ENCODE measurements around the gene ZNF654.
"Not testable (repeated sequence)": the region's sequence is repeated elsewhere in the genome, so short reads cannot be mapped to it uniquely, and the experiment has no call there.

Gene ZNF654

GRCh38 chr3:88075072-88075471, 16.0 kb downstream of the ZNF654 start:
- no peak for DNase-seq

DNA sequence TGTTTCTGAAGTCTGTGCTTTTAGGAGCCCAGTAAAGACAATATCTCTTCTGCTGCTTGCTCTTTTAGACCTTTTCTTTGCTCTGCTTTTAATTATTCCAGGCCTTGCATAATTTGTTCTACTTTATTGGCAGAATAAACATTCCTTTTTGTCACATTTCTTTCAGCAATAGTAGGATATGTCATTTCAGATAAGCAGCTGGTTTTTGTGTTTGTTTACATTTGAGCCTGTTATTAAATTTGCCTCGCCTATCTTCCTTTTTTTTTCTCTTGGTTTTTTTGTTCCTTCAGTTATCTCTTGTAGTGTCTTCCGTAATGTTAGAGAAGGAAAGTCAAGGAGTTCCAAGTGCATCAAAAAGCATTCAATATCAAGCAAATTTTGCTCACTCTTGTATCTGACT, 16.4 kb downstream of the ZNF654 start:
- DNase-seq, result no peak

DNA sequence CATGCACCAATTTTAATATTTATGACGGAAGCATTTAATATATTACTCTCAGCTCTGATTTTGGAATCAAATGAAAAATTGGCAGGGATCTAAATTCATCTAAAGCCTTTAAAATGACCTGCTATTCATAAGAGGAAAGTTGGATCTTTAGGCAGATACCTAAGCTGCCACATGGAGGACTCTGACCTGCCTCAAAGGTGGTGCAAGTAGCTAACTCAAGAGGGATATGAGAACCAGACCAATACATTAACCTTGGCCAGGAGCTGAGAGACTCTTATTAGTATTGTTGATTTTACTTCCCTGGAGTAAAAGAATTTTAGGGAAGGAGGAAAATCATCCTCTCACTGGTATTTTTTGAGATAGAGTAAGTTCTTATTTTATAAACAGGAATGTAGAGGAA, 17.7 kb downstream of the ZNF654 start:
- no peak for DNase-seq

DNA sequence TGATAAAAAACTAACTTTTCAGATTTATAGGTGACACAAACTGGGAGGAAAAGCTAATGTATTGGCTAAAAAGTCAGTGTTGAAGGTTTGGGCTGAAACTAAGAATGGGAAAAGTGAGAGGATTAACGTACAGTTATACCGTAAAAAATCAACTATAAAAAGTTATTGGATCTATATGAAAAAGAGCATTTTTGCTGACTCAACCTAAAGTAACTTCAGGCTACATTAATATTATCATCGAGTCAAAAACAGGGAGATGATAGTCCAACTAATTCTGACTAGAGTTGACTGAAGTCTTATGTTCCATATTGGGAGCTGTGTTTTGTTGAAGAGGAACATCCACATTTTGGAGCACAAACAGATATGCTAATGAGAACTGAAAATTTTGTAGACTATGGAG, 19.9 kb downstream of the ZNF654 start:
- no peak for DNase-seq

DNA sequence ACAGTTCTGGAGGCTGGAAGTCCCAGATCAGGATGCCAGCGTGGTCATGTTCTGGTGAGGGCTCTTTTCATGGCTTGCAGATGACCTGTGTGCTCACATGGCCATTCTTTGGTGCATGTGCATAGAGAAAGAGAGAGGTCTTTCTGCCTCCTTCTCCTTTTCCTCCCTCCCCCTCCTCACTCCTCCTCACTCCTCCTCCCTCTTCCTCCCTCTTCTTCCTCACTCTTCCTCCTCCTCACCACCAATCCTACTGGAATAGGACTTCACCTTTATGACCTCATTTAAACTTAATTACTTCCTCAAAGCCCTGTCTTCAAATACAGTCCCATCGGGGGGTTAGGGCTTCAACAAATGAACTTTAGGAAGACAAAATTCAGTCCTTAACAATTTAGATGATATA, 23.8 kb downstream of the ZNF654 start:
- no peak for DNase-seq

DNA sequence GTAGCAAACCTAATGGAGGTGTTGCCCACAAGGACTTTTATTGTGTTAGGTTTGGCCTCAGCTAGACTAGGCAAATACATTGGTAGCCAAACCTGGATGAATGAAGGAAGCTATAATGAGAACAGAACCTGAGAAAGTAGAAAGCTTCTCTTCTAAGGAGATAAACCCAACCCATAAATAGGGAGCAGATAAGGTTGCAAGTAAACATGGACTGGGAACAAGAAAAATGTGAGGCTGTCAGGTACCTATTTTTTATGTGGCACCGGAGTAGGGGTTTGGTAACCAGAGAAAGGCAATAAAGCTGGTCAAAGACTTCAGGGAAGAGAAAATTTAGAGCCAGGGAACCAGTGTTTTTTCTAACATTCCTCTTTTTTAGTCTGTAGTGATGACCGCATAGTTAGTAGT, 25.0 kb downstream of the ZNF654 start:
- no peak for DNase-seq

GRCh38 chr3:88090681-88091080, 31.6 kb downstream of the ZNF654 start:
- no peak for DNase-seq

GRCh38 chr3:88092270-88092669, 33.2 kb downstream of the ZNF654 start:
- no peak for DNase-seq

DNA sequence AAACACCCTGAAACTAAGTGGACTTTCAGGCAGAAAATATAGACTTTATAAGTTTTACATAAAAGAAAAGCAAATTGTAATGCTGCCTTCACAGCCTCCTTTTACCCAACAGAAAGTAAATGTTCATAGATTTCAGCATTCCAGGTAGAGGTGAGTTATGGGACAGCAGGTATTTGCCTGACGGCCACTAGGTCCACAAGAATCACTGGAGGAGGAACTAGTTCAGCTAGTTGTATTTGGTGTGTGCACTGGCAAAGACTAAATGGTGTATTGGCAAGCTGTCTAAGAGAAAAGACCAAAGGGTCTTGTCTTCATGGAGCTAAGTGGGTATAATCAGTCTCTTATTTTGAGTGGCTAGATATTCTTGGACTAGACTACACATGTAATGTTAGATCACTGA, 34.2 kb downstream of the ZNF654 start:
- DNase-seq, result no peak

- no peak for DNase-seq
Observed at GRCh38 chr3:88101142-88101541, 42.1 kb downstream of the ZNF654 start.

DNA sequence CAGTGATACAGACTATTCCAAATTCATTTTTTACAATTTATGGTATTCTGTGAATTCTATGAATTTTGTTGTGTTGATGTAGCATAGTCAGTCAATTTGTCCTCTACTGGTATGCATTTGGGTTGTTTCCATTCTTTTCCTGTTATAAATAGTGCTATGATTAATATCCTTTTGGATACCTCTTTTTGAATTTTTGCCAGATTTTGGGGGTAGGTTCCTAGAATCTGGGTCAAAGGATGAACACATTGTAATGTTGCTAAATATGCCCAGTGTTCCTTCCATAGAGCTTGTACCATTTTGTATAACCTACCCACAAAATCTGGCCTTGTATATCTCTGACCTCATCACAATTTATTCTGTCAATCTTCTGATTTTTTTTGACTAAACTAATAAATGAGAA, 46.3 kb downstream of the ZNF654 start:
- no peak for DNase-seq

DNA sequence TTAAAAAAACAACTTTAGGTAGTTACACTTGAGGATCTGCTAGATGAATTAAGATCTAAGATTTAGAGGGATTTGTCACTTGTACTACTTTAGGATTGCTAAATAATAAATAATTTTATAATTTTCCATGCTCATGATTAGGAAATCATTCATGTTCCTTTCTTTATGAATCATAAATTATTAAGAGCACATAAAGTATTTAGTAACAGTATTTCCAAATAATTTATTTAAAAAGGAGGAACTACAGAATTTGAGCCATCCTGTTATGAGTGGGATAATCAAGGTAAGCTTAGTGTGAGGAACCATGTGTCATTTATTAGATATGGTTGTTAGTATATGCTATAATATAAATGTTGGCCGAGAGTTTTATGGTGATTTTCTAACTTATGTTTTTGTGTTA, 53.2 kb downstream of the ZNF654 start:
- DNase-seq, result no peak

DNA sequence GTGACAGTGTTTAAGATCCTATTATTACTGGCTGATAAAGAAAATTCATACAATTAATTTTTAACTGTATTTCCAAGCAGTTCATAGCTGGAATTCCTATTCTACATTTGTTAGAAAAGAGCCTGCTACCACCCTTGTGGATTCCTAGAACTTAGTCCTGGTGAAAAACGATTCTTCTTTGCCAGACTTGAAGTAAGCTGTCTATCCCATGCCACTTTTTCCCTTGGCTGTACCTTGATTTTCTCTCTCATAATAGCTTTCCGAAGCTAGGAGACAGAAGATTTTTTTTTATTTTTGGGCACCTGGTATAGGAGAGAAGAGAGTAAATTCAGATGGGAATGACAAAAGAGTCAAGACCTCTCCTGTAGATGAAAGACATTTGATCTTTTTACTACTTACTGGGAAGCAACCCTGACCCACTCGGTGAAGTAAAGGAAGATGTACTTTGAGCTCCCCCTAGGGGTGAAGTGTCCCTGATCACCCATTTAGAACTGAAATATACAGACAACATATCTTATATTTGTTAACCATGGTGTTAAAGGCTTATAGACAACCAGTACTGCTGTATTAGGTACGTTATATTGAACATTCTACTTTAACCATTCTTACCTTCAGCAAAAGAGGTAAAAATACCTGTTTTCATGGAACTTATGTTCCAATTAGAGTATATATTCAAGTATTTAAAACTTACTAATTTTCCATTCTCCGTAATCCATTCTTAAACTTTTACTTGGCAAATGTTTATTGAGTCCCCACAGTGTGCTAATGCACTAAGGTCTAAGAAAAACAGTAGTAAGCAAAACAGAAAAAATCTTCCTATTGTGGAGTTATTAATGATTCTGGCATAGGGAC, 54.5 kb downstream of the ZNF654 start:
- DNase-seq, result peak; percentile 78

DNA sequence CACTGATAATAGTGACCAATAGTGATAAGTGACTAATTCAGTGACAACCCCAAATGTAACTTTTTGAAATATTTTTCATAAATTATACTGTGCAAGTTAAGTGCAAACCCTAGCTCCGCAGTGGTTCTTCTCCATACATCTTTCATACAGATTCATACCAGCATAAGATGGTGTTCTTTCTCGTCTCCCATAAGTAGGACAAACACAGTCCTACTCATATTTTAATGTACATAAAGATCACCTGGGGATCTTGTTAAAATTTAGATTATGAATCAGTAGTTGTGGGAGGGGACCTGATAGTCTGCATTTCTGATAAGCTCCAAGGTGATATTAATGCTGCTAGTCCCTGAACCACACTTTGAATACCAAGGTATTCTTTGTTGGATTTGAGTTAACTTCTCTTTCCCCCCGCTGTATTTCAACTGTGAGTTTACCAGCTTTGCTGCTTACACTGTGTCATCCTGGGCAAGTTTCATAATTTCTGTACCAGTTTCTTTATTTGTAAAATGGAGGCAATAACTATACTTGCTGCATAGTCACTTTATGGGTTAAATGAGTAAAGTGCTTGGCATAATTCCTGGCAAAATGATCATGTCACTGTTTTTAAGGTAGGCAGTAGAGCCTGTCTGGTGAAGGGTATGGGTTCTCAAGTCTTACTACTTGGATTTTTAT, 56.0 kb downstream of the ZNF654 start:
- peak; percentile 78 for DNase-seq

DNA sequence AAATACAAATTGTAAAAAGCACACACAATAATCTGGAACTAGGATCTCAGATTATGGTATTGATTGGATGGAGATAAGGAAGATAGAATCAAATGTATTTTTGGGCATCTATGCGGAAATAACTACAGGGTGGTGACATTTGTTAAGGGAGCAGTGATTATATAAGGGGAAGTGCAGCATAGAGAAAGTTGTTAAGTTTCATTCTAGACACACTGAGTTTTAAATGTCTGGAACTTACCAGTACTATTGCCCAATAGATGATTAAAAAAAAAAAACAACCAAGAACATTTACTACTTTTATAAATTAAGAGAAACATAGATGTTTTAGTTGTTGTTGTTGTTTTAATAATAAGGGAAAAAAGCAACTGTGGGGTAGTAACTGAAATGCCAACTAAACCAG, 58.6 kb downstream of the ZNF654 start:
- DNase-seq, result no peak

GRCh38 chr3:88118603-88119002, 59.5 kb downstream of the ZNF654 start:
- DNase-seq, result not testable (repeated sequence)

DNA sequence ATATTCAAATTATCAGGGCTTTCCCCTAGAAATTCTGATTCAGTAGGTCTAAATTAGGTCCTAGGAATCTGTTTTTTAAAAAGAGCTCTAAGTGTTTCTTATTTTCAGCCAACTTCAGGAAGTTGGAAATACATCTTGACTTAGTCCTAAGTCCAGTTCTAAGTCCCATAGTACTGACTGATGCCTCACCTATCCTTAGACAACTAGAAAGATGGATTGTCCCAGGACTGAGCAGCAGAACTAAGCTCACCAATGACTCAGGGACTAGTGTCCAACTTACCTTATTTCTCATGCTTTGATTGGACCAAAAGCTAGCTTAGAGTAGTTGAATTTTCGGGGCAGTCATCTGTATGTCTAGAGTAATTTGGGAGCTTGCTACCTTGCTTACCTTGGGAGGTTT, 64.5 kb downstream of the ZNF654 start:
- no peak for DNase-seq

- no peak for DNase-seq
Observed at GRCh38 chr3:88131695-88132094, 72.6 kb downstream of the ZNF654 start.

DNA sequence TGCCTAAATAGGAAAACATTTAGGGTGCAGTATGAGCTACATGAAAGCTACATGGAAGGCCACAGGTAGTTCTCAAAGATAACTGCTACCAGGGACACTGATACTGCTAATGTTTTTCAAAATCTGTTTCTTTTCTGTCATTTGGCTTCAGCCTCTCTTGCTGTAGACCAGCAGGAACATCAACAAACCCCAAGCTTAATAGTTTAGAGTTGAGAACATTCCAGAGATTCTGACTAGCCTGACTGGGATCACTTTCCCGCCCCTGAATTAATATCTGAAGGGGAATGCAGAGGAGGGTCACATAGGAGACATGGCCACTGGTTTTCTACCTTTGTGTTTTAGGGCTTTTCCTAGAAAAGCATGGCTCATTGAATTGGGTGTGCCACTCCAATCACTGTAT, 73.8 kb downstream of the ZNF654 start:
- DNase-seq, result no peak

- no peak for DNase-seq
Observed at GRCh38 chr3:88133711-88134263, 74.7 kb downstream of the ZNF654 start.

DNA sequence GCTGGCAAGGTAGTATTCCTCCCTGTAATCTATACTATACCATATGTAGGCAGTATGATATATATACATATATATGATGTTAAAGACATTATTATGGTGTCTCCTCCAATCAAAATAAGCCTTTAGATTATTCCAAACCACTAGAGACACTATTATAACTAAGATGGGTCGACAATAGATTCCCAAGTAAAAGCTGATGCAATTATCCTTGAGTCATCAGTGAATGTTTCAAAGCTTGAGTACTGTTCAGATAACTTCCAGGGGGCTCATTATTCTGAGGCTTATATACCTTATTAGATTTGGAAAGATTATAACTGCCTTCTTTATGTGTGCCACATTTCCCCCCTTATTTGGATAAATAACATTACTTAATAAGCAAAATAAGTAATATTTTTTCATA, 78.8 kb downstream of the ZNF654 start:
- no peak for DNase-seq

- DNase-seq, result no peak
Observed at GRCh38 chr3:88141458-88142083, 82.5 kb downstream of the ZNF654 start.

- peak; percentile 28 for DNase-seq
Observed at GRCh38 chr3:88142094-88142624, 83.1 kb downstream of the ZNF654 start.

GRCh38 chr3:88147261-88147660, 88.2 kb downstream of the ZNF654 start:
- no peak for DNase-seq

All from activated CD4-positive, alpha-beta T cell treated with anti-CD3 and anti-CD28 coated beads, Interleukin-2, Interleukin-6, amounts not matched to agents 100 ng/mL and 50 ng/mL, durations not matched to agents 16 hours and 8 hours (primary cell).